HG02588 (cell line): Measurements from ENCODE around the gene VSIR.

Experiments
- ATAC-seq: cut with Tn5 transposase; IDR thresholded peaks from one replicate; pipeline ENCODE4 v1.9.1; 2021; ENCODE audit warnings: mild to moderate bottlenecking, moderate library complexity; ENCODE audit not compliant: unreplicated experiment

VSIR gene

GRCh38 chr10:71749396-71749795 lies 23.9 kb downstream of the VSIR start:
- ATAC-seq = no peak

- no peak for ATAC-seq
Measured at GRCh38 chr10:71748671-71749191, 24.6 kb downstream of the VSIR start.

GRCh38 chr10:71747551-71748523 lies 25.5 kb downstream of the VSIR start:
- no peak for ATAC-seq

GRCh38 chr10:71747039-71747531 lies 26.2 kb downstream of the VSIR start:
- ATAC-seq = no peak

- ATAC-seq = no peak
Measured at GRCh38 chr10:71746344-71747037, 26.8 kb downstream of the VSIR start.

- ATAC-seq = no peak
Measured at GRCh38 chr10:71745664-71746250, 27.6 kb downstream of the VSIR start.

GRCh38 chr10:71744897-71745663 lies 28.2 kb downstream of the VSIR start:
- ATAC-seq = no peak

GRCh38 chr10:71743866-71744265 lies 29.5 kb downstream of the VSIR start:
- no peak for ATAC-seq

GRCh38 chr10:71743089-71743838 lies 30.1 kb downstream of the VSIR start:
- ATAC-seq = no peak

GRCh38 chr10:71742301-71743088 lies 30.8 kb downstream of the VSIR start:
- no peak for ATAC-seq

- no peak for ATAC-seq
Measured at GRCh38 chr10:71741671-71742070, 31.6 kb downstream of the VSIR start.

GRCh38 chr10:71741029-71741428 lies 32.3 kb downstream of the VSIR start:
- ATAC-seq = no peak

- ATAC-seq = no peak
Measured at GRCh38 chr10:71740069-71740653, 33.2 kb downstream of the VSIR start.

GRCh38 chr10:71739358-71739900 lies 33.9 kb downstream of the VSIR start:
- ATAC-seq = no peak

- ATAC-seq = no peak
Measured at GRCh38 chr10:71737834-71738197, 35.5 kb downstream of the VSIR start.

GRCh38 chr10:71737001-71737833 lies 36.1 kb downstream of the VSIR start:
- no peak for ATAC-seq

GRCh38 chr10:71736570-71736952 lies 36.8 kb downstream of the VSIR start:
- ATAC-seq = no peak
